Activated CD4-positive, alpha-beta T cell treated with anti-CD3 and anti-CD28 coated beads, Interleukin-10, Interleukin-2, amounts not matched to agents 100 ng/mL and 50 ng/mL, durations not matched to agents 16 hours and 8 hours (primary cell): ENCODE measurements around the gene GARIN5A.
"Not testable (repeated sequence)": the region's sequence is repeated elsewhere in the genome, so short reads cannot be mapped to it uniquely, and the experiment has no call there.

ENCODE experiments used
- DNase-seq: peaks from one replicate; pipeline ENCODE4 v3.0.0-alpha.2; 2020

Gene GARIN5A

DNA sequence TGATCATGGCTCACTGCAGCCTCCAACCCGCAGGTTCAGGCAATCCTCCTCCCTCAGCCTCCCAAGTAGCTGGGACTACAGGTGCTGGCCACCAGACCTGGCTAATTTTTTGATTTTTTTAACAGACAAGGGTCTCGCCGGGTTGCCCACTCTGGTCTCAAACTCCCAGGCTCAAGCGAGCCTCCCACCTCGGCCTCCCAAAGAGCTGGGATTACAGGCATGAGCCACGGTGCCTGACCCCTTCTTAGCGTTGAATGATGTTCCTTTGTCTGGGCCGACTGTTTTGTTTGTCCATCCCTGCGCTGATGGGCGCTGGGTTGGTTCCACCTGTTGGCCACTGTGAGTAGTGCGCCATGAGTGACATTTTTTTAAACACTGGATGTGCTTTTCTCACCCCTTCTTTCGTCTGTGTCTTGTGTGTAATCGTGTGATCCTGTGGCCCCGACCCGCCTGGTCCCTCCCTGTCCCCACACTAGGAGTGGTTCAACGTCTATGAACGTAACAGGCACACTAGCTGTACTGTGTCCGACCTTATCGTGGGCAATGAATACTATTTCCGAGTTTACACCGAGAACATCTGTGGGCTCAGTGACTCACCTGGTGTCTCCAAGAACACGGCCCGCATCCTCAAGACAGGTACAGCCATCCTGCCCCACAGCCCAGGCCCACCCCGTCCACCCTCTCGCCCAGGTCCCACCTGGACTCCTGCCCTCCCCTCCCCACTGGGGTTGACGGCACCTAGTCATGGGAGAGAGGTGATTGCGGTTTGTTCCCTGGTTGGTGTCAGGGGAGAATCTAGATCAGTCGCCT, 15.4 kb downstream of the GARIN5A start:
- peak; percentile 80 for DNase-seq

DNA sequence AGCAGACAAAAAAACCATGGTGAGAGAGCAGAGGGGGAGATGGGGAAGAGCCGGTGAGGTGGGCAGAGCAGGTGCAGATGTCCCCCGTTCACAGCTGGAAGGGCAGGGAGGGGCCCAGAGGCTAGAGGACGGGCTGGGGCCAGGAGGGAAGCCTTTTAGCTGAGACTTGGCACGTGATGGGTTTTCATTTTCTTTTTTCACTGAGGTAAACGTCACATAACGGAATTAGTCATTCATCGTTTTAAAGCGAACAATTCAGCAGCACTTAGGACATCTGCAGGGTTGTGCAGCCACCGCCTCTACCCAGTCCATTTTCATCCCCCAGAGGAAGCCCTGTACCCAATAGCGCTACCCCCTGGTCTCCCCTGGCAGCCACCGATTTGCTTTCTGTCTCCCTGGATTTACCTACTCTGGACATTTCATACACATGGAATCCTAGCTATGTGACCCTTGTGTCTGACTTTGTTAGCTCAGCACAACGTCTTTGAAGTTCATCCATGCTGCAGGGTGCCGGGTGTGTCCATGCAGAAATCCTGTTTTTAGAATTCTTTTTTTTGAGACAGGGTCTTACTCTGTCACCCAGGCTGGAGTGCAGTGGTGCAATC, 16.4 kb downstream of the GARIN5A start:
- peak; percentile 70 for DNase-seq

DNA sequence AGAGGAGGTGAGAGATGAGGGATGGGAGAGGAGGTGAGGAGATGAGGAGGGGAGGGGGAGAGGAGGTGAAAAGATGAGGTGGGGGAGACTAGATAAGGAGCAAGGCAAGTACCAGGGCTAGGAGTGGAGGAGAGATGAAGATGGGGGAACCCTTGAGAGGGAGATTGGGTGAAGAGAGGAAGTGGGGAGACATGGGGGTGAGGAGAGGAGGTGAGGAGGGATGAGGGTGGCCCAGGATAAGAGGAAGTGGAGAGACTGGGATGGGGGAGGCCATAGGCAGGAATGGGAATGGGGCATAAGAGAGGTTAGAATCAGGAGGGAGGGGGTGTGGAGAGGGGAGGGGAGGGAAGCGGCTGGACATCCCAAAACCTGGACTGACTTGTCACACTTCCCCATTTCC, 17.0 kb downstream of the GARIN5A start:
- DNase-seq = no peak

DNA sequence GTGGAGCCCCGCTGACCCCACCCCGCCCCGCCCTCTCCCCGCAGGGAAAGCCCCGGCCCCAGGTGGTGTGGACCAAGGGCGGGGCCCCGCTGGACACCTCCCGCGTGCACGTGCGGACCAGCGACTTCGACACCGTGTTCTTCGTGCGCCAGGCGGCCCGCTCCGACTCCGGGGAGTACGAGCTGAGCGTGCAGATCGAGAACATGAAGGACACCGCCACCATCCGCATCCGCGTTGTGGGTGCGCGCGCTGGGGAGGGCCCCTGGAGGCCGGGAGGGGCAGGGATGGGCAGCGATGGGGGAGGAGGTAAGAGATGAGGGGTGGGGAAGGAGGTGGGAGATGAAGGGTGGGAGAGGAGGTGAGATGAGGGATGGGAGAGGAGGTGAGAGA, 17.6 kb downstream of the GARIN5A start:
- DNase-seq = no peak

DNA sequence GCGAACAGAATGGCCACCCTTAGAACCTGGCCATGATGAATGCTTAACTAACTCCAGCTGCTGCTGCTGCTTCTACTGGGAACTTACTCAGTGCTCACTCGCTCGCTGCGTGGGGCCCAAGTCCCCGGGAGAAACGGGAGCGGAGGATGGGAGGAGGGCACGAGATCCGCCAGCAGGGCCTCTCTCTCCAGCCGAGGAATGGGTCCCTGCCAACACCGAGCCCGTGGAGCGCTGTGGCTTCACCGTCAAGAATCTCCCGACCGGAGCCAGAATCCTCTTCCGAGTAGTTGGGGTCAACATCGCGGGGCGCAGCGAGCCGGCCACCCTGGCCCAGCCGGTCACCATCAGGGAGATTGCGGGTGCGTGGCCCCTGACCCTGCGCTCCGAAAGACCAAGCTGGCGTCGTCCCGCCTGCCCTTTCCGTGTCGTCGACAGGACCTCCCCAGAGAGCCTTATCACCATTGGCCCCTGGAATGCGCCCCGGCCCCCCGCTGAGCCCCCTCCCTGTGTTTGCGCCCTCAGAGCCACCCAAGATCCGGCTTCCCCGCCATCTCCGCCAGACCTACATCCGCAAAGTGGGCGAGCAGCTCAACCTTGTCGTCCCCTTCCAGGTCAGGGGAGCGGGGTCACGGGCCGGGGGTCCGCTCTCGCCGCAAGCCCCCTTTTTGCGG, 18.1 kb downstream of the GARIN5A start:
- DNase-seq = no peak

DNA sequence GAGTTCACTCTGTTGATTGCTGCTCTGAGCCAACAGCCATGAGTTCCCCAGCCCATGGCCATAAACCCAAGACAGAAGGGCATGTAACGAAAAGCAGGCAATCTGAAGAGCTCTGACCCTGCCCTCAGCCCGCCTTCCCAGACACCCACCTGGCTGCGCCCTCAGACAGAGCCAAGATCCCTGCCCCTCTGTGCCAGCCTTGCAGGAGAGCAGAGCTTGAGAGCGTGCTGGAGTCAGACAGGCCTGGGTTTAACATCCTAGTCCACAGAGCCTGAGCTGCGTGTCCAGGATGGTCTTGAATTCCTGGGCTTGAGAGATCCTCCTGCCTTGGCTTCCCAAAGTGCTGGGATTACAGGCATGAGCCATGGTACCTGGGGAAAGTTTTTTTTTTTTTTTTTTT, 19.3 kb downstream of the GARIN5A start:
- no peak for DNase-seq

DNA sequence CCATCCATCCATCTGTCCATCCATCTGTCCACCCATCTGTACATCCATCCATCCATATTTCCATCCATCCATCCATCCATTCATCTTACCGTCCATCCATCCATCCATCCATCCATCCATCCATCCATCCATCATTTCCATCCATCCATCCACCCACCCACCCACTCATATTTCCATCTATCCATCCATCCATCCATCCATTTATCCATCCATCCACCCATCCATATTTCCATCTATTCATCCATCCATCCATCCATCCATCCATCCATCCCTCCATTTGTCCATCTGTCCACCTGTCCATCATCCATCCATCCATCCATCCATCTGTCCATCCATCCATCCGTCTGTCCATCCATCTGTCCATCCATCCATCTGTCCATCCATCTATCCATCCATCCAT, 20.7 kb downstream of the GARIN5A start:
- DNase-seq = no peak

DNA sequence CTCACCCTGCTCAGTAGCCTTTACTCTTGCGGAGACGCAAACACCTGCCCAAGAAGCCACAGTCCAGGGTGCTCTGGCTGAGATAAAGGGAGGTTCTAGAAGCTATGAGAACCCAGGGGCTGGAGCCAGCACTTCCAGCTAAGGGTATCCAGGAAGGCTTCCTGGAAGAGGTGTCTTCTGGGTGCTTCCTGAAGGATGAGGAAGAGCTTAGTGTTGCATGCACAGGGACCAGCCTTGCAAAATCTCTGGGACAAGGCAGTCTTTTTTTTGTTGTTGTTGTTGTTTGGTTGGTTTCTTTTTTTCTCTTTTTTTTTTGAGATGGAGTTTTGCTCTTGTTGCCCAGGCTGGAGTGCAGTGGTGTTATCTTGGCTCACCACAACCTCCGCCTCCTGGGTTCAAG, 23.4 kb downstream of the GARIN5A start:
- no peak for DNase-seq

DNA sequence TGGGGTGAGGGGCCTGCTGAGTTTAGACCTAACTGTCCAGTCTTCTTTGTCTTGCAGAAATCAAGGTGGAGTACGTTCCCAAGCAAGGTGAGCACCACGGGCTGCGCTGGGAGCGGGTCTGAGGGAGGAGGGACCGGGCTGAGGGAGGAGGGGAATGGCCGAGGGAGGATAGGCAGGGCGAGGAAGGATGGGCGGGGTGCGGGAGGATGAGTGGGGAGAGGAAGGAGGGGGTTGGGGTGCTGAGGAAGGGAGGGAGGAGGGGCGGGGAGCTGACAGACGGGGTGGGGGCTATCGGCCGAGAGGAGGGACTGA, 25.5 kb downstream of the GARIN5A start:
- no peak for DNase-seq

DNA sequence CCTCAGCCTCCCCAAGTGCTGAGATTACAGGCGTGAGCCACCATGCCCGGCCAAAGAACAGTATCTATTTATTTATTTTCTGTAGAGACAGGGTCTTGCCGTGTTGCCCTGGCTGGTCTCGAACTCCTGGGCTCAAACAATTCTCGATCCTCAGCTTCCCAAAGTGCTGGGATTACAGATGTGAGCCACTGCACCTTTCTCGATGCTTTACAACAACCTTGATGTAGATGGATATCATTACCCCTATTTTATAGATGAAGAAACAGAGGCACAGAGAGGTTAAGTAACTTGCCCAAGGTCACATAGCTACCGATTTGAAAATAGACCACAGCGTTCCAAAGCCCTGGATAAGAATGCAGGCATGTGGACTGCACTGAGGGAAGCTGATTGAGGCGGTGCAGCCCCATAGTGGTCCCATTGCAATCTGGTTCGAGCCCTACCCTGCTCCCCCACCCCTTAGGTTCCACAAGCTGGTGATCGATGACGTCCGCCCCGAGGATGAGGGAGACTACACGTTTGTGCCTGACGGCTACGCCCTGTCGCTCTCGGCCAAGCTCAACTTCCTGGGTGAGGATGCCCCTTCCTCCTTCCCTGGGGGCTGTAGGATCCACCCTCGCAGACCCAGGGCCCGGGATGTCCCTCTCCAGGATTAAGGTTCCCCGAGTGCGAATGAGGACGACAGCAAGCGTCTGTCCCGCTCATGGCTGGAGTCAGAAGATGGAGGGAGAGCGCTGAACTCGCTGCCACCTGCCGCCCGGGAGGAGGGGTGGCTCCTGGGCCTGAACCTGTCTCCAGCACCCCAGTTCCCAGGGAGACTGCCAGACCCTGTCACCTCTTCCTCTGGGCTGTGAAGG, 26.1 kb downstream of the GARIN5A start:
- no peak for DNase-seq

DNA sequence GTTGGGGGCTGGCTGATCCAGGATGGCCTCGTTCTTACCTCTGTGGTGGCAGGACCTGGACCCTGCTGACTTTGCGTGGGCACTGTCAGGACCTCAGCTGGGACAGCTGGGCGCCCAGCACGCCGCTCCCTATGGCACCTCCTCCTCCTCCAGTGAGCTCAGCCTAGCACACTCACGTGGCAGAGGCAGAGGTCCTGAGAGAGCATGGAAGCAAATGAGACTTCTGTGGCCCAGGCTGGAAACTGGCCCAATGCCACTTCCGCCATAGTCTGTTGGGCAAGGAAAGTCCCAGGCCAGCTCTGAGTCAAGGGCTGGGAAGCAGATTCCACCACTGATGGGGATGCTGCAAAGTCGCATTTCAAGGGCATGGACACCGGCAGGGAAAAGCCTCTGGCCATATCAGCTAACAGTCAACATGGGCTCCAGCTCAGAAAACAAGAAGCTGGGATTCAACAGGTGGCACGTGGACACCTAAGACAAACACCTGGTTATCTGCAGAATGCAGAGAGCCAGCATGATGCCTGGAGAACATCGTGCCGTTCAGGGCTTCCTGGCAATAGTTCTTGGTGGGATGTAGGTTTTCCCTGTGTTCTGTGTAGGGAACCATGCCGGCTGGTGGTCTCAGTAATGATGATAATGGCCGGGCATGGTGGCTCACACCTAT, 27.3 kb downstream of the GARIN5A start:
- DNase-seq = no peak

DNA sequence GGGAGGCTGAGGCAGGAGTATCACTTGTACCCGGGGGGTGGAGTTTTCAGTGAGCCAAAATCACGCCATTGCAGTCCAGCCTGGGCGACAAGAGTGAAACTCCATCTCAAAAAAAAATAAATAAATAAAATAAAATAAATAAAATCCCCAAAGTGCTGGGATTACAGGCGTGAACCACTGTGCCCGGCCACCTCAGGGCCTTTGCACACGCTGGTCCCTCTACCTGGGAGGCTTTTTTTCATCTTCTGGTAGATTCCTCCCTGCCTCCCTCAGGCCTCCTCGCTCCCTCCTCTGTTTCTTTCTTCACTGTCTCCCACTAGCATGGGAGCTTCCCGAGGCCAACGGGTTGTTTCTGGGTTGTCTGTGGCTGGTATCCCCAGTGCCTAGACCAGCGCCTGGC, 28.9 kb downstream of the GARIN5A start:
- no peak for DNase-seq

DNA sequence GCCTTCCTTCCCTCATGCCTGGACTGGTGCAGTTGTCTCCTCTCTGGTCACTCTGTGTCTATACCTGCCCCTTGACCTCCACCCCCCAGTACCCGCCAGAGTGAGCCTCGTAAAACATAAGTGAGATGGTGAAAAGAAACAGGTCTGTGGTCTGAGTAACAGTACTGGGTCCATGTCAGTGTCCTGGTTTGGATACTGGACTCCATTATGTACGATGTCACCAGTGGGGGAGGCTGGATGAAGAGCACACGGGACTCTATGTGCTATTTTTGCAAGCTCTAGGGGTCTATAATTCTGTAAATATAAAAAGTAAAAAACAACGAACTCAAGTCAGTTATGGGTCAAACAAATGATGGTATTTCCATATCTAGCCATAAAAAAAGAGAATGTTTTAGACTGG, 29.6 kb downstream of the GARIN5A start:
- DNase-seq = no peak

DNA sequence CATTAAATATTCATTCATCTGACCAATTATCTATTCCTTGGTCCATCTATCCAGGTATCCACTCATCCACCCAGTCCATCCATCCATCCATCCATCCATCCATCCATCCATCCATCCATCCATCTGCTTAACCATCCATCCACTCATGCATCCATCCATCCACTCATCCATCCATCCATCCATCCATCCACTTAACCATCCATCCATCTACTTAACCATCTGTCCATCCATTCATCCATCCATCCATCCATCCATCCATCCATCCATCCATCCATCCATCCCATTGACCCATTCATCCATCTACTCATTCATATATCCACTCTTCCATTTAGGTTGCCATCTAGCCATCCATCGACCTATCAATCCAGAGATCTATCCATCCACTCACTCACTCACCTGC, 32.6 kb downstream of the GARIN5A start:
- no peak for DNase-seq

DNA sequence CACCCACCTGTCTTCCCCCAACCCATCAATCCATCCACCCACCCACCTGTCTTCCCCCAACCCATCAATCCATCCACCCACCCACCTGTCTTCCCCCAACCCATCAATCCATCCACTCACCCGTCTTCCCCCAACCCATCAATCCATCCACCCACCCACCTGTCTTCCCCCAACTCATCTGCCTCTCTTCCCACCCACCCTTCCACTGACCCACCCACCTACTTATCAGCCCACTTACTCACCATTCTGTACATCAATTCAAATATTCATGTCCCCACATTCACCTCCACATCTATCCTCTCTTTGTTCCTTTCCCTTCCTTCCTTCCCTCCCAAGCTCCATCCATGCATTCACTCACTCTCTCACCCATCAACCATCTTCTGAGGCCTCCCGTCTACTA, 37.5 kb downstream of the GARIN5A start:
- not testable (repeated sequence) for DNase-seq

DNA sequence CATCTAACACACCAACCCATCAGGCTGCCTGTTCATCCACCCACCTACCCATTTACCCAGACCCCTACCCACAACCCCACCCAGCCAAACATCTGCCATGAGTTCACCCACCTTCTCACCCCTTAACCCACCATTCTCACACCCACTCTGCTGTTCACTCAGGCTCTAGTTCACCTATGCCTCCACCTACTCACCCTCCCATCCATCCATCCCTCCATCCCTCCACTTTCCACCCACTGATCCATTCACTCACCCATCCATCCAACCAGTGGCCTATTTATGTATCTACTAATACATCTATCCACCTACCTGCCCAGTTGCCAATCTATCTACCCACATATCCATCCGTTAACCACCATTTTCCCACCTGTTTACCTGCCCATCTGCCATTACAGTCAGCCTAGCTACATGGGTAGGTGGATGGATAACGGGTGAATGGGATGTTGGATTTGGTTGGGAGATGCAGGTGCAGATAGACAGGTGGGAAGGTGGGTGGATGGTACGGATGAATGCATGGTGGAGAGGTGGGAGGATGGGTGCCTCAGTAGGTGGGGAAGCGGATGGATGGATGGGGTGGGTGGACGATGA, 38.7 kb downstream of the GARIN5A start:
- DNase-seq = no peak

DNA sequence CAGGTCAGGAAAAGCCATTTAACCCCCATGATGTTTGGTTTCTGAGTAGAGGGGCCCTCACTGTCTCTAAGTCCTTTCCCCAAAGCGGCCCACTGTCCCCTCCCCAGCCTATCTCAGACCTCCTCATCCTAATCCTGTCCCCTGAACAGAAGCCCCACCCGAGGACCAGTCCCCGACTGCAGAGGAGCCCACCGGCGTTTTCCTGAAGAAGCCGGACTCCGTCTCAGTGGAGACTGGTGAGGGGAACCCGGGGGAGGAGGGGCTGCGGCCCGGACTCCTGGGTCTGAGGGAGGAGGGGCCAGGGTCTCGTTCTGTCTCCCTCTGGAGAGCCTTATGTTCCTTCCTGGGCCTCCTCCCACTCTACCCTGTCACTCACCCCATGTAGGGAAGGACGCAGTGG, 41.0 kb downstream of the GARIN5A start:
- no peak for DNase-seq

DNA sequence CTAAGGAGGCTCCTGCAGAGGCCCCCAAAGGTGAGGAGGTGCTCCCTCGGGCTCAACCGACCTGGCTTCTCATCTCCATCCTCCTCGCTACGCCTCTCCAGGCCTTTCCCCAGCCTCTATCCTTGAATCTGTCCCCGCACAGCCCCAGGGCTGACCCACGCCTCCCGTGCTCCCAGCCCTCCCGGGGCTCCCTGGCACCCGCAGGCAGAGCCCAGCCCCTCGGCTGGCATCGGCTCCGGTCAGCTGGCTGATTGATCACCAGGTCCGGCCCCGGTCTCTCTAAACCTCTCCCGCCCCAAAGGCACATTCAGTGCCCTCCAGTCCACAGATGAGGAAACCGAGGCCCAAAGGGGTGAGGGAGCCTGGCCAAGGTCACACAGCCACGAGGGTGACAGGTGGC, 41.4 kb downstream of the GARIN5A start:
- DNase-seq = no peak

DNA sequence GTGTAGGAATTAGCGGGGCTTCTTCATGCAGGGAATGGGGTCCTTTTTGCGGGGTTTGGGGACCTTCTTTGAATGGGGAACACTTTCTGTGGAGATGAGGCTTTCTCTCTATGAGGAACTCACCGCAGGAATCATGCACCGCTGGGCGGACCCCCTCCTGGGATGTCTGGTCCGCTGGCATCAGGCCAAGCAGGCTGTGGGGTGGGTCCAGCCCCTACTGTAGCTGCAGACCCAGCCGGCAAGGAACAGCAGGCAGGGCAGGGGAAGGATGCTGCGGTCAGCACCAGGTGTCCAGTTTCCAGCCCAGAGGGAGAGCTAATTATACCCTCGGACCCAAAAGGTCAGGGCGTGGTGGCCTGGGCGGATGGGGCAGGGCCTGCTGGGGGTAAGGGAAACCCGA, 42.1 kb downstream of the GARIN5A start:
- DNase-seq = no peak

DNA sequence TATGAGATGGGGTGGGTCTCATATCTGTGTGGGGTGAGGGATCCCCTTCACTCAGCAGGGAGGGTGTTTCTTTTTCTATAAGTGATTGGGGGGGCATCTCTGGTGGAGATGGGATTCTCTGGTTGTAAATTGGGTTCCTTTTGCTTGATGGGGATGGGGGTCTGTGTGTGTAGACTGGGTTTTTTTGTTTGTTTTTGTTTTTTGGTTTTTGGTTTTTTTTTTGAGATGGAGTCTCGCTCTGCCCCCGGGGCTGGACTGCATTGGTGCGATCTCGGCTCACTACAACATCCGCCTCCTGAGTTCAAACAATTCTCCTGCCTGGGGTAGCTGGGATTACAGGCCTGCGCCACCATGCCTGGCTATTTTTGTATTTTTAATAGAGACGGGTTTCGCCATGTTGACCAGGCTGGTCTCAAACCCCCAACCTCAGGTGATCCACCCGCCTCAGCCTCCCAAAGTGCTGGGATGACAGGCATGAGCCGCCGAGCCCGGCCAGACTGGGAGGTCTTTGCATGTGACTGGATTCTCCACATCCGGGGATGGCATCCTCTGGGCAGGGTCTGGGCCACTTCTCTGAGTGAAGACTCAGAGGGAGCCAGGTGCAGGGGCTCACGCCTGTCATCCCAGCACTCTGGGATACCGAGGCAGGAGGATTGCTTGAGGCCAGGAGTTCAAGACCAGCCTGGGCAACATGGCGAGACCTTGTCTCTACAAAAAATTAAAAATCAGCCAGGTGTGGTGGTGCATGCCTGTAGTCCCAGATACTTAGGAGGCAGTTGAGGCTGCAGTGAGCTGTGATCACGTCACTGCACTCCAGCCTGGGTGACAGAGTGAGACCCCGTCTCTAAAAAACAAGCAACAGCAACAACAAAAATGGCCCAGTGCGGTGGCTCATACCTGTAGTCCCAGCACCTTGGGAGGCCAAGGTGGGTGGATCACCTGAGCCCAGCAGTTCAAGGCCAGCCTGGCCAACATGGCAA, 43.2 kb downstream of the GARIN5A start:
- DNase-seq = no peak
